ENCODE measurements around the gene GGT7.
"Not testable (repeated sequence)": the region's sequence is repeated elsewhere in the genome, so short reads cannot be mapped to it uniquely, and the experiment has no call there.

The GGT7 gene

DNA sequence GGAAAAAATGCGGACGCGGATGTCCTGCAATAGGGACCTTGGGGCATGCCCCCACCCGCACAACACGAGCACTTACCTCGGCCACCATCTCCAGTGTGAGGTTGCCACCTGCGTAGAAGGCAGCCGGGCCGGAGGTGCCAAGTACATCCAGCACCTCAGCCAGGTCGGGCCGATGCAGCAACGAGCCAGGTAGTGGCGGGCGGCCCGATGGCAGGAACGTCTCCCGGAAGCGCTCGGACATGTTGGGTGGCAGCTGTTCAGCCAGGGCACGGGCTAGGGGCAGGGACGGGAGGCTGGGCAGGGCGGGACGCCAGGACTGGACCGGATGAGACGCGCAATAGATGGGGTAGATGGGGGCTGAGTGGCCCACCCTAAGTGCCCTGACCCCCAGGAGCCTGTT lies 13.3 kb downstream of the GGT7 start:
- no peak for DNase-seq (ENCODE audit: low read depth, low spot score)
- no peak overlapping the region for H3K4me3 ChIP-seq (ENCODE audit: low read length)

DNA sequence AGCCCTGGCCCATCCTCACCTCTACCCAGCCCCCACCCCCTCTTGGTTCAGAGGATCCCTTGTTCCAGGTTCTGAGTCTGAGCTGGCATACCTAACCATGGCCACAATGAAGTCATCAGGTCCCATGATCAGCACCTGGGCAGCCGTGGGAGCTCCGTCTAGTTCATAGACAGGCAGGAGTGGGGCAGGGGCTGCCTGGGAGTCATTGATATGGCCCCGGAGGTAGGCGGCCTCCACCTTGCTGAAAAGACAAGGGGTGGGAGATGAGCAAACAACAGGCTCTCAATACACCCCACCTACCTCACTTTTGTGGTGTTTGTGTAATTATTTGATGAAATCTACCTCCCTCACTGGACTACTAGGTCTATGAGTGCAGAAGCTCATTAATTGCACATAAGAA lies 20.4 kb downstream of the GGT7 start:
- H3K4me3 ChIP-seq (ENCODE audit: low read length) = no peak overlapping the region

DNA sequence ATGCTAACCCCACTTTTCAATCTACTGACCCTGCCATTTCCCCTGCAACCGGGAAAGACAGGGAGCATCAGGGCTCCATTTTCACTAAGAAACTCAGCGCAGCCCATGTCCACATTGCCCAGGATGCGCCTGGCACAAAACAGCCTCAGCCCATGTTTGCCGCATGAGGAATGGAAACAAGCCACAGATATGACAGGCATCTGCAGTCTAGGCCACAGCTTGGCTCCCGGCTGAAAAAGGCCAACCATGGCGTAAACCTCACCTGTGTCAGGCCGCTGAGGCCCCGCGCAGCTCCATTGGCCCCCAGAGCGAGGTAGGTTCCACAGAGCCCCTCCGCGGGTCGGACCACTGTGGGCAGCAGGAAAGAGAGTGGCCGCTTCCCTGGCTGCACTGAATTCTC lies 21.7 kb downstream of the GGT7 start:
- no peak for DNase-seq (ENCODE audit: low read depth, low spot score)
- H3K4me3 ChIP-seq (ENCODE audit: low read length) = no peak overlapping the region

More for the DNA sequence above, 20.4 kb downstream of the GGT7 start:
- no peak for DNase-seq (ENCODE audit: low read depth, low spot score)

DNA sequence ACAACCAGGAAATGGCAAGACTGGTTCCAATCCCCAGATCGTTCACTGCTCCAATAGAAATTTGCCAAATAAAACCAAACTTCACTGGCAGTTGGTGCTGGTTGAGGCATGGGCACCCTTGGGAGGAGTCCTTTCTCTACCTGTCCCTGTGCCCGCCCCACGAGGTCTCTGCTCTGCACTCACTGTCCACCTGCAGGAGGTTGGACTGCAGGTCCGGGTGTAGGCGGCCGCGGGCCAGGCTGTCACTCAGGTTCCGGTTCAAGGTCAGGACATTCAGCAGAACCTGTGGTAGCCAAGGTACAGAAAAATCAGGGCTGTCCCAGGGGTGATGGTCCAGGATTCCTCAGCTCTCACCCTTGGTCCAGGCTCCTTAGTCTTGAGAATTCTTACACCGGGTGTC lies 22.9 kb downstream of the GGT7 start:
- DNase-seq (ENCODE audit: low read depth, low spot score) = no peak
- no peak overlapping the region for H3K4me3 ChIP-seq (ENCODE audit: low read length)

DNA sequence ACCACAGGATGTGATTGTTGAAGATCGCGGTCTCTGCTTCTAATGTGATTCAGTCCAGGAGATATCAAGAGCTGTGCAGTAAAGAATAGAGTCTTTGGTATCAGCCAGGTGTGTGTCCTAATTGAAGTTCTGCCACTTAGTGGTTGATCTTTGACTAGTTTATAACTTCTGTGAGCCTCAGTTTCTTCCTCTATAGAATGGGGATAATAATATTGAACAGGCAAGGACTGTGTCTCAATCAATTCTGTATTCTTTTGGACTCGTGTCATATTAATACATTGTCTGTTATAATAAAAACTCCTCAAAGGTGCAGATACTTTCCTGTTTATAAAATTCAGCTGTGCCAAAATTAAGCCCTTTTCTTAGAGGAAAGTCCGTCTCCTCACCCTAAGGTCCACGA lies 24.1 kb downstream of the GGT7 start:
- H3K4me3 ChIP-seq (ENCODE audit: low read length) = no peak overlapping the region
- peak; percentile 19 for DNase-seq (ENCODE audit: low read depth, low spot score)

DNA sequence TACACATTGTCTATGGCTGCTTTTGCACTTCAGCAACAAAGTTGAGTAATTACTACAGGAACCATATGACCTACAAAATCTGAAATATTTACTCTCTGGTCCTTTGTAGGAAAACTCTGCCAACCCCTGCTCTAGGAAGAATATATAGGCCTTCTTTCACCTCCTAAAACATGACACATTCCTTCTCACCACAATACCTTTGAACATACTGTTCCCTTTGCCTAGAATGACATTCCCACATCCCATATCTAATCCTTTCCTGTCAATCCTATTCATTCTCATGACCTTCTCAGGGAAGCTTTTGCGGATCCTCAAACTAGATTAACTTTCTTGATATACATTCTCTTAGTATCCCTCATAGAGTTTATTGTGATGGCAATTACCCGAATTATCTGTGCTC lies 29.2 kb downstream of the GGT7 start:
- no peak overlapping the region for H3K4me3 ChIP-seq (ENCODE audit: low read length)

DNA sequence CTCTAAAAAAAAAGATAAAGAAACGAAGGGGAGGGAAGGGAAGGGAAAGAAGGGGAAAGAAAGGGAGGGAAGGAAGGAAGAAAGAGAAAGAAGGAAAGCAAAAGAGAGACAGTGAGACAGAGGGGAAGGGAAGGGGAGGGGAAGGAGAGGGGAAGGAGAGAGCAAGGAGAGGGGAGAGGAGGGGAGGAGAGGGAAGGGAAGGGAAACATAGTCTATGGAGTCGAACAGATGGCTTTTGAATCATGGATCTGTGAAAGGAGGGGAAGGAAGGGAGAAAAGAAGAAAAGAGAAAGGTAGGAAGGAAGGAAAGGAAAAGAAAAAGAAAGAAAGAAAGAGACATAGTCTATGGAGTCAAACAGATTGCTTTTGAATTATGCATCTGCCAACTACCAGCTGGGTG lies 30.5 kb downstream of the GGT7 start:
- DNase-seq (ENCODE audit: low read depth, low spot score) = no peak
- H3K4me3 ChIP-seq (ENCODE audit: low read length) = no peak overlapping the region

More for the DNA sequence above, 29.2 kb downstream of the GGT7 start:
- DNase-seq (ENCODE audit: low read depth, low spot score) = no peak

DNA sequence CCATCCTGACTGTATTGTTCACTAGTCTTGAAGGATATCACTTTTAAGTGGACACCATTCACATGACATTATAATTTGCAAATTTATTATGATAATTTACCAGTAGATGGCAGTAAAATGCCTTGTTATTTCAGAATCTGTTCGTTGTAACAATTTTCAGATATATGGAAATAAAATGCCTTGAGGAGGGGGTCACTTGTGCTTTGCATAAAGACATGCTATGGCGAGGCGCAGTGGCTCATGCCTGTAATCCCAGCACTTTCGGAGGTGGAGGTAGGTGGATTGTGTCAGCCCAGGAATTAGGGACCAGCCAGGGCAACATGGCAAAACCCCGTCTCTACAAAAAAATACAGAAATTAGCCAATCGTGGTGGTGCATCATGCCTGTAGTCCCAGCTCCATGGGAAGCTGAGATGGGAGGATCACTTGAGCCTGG lies 38.2 kb downstream of the GGT7 start:
- H3K4me3 ChIP-seq (ENCODE audit: low read length) = no peak overlapping the region
- DNase-seq (ENCODE audit: low read depth, low spot score) = peak; percentile 35

DNA sequence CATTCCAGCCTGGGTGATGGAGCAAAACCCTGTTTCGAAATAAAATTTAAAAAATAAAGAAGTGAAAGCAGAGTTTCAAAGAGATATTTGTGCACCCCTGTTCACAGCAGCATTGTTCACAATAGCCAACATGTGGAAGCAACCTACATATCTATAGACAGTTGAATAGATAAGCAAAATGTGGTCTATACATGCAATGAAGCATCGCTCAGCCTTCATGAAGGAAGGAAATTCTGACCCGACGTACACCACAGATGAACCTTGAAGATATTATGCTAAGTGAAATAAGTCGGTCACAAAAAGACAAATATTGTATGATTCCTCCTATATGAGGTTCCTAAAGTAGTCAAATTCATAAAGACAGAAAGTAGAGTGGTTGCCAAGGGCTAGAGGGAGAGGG lies 40.7 kb downstream of the GGT7 start:
- DNase-seq (ENCODE audit: low read depth, low spot score) = no peak
- H3K4me3 ChIP-seq (ENCODE audit: low read length) = no peak overlapping the region

DNA sequence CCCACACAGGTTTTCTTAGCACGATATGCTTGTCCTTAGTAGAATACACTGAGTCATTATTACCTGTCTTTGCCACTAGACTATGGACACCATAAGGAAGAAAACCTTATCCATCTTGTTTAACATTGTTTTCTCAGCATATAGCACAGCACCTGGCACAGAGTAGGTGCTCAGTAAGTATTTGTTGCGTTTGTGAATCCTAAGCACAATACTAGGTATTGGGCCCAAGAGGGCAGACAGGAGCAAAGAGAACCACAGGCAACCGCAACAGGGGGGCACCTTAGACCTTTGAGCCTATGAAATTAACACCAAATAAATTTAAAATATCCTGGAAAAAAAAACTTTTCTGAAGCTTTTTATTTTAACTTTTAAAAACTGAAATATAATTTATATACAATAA lies 43.5 kb downstream of the GGT7 start:
- no peak overlapping the region for H3K4me3 ChIP-seq (ENCODE audit: low read length)
- DNase-seq (ENCODE audit: low read depth, low spot score) = no peak

DNA sequence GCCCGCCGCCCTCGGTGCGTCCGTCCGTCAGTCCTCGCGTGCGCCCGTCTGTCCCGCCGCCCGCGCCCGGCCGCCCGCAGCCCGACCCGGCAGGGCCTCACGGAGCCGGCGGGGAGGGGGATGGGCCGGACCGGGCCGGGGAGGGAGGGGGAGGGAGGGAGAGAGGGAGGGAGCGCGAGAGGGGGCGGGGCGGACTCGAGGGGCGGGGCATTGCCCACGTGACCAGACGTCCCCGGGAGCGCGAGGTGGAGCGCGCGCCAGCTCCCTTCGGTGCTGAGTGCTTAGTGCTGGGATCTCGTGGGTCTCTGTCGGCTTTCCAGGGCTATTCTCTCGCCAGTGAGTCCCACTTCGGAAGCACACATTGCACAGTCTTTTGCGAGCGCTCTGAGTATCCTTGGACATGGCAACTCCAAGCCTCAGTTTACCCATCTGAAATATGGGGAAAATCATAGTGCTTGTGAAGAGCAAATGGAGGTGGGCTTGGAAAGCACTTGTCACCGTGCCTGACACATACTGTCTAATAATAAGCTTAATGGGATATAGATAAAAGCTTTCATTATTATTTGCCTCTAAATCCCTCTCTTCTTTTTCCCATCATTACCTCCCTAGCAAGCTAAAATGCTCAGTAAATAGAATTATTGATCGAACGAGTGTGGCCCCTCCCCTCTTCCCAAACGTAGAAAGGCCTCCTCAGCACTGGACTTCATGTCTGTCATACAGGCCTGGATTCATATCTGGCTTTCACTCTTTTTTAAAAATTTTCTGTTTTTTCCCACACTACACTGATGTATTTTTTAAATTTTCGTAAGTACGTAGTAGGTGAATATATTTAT lies 46.9 kb downstream of the GGT7 start, which contains the start of gene NCOA6:
Gene NCOA6 (minus strand): TSS at position 122 of the 833 bp plus-strand sequence. CDS start 43,296 bp downstream, outside the sequence.
- H3K4me3 ChIP-seq (ENCODE audit: low read length) = peak within 1 kb of the TSS; percentile 79
- peak; percentile 71 for DNase-seq (ENCODE audit: low read depth, low spot score)

DNA sequence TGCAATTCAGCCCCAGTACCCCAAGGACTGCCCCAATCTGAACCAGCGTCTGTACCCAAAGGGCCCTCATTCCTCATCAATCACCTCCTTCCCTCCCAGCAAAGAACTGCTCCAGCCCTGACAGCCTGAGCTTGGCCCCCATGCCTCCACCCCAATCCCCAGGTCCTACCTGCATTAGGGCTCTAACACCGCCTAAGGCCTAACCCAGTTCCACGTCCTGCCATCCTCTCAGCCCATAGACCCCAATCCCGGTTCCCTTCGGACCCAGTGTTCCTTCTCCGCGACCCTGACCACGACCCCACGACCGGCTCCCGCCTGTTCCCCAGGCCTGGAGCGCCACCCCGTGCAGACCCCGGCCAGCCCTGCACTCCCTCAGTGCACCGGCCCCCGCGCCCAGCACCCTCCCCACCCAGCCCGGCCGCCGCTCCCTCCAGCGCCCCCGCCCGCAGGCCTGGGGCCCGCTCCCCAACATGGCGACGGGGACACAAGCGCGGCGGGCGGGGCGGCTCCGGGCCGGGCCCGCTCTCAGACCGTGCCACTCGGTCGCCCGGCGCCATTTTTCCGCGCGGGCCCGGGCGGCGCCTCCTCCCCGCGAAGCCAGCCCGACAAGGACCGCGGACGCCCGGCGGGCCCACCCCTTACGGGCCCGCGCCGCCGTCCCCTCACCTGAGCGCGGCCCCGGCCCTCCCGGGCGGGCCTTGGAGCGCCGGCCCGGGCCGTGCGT lies 47.7 kb downstream of the GGT7 start:
- peak overlapping the region; percentile 79 for H3K4me3 ChIP-seq (ENCODE audit: low read length)
- peak; percentile 12 for DNase-seq (ENCODE audit: low read depth, low spot score)

DNA sequence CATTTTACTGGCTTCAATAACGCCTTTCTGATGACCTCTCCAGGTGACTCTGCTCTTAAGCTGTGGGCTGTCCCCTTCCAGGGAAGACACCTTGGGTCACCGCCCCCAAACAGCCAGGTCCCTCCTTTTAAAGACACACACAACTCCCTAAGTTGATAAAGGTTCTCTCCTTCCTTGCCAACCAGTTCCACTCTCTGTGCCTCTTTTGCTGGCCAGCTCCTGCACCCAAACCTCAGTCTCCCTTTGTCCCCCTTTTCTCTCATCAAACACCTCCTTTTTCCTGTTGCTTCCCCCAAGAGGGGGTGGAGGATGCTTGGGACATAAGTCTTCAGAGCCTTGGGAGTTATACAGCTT lies 48.2 kb downstream of the GGT7 start:
- H3K4me3 ChIP-seq (ENCODE audit: low read length) = peak overlapping the region; percentile 79
- peak; percentile 70 for DNase-seq (ENCODE audit: low read depth, low spot score)

DNA sequence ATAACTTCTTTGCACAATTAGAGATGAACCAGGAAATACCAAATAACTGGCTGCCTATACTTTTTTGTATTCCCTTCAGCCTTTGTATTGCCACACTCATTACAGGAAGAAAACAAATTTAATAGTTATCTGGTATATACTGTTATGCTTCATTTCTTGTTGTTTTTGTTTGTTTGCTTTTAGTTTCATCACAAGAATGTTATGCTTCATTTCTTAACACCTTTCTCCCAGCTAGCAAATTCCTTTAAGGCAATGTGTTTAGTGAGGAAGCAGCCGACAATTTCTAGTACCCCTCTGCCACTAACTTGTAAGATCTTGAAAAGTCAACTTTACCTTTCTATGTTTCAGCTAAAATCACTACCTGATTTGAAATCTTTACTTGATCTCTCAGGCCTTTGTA lies 48.6 kb downstream of the GGT7 start:
- peak overlapping the region; percentile 79 for H3K4me3 ChIP-seq (ENCODE audit: low read length)
- no peak for DNase-seq (ENCODE audit: low read depth, low spot score)

DNA sequence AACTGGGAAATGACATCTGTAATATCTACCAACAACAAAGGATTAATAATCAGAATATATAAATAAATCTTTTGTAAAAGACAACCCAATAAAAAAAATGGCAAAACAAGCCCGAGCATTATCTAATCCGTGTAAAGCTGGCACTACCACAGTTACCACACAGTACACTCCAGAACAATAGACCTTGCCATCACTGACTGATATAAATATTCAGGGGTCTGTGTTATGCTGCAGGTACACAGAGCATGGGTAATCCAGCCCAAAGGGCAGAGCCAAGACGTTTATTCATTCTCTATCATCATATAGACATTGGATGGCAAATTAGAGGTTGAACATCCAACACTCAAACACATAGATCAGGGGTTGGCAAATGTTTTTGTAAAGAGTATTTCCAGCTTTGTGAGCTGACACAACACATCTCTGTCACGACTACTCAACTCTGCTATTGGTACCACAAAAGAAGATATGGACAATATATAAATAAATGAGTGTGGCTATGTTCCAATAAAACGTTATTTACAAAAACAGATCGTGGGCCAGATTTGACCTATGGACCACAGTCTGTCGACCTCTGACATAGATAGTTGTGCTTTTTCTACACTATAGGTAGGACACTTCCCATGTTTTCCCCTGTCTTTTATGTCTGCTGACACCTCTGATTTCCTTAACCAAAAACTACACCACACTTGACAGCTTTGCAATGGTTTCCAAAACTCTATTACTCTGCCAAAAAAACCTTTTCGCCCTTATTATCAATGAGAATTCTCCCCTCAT lies 51.7 kb downstream of the GGT7 start:
- DNase-seq (ENCODE audit: low read depth, low spot score) = no peak
- H3K4me3 ChIP-seq (ENCODE audit: low read length) = no peak overlapping the region

DNA sequence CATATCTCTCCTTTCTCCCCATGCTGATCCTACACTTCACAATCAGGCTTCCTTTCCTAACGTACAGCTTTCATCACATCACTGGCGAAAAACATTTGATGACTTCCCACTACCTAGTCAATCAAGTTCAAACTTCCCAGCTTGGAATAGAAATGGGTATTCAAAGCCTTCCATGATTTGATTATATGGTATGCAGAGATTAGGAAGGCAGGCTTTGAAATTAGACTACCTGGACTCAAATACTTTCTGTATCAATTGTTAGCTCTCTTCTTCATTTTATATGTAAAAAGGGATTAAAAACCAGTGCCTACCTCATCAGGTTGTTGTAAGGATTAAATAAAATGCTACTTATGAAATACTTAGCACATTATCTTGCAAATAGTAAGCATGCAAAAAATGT lies 54.9 kb downstream of the GGT7 start:
- H3K4me3 ChIP-seq (ENCODE audit: low read length) = no peak overlapping the region
- DNase-seq (ENCODE audit: low read depth, low spot score) = no peak

DNA sequence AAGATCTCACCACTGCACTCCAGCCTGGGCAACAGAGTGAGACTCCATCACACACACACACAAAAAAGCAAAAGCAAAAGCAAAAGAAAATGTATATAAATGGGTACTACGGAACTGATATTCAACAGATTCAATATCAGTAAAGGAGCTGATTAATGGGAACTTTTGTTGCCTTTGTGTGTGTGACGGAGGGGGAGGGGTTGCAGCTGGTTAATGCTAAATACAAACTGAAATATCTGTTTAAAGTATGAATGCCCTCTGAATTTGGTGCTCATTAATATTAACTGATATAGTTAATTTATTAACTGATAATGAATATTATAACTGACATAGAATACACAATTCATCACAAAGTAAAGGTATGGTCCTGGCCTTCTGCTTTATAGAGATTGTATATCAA lies 55.6 kb downstream of the GGT7 start:
- no peak overlapping the region for H3K4me3 ChIP-seq (ENCODE audit: low read length)
- DNase-seq (ENCODE audit: low read depth, low spot score) = no peak

DNA sequence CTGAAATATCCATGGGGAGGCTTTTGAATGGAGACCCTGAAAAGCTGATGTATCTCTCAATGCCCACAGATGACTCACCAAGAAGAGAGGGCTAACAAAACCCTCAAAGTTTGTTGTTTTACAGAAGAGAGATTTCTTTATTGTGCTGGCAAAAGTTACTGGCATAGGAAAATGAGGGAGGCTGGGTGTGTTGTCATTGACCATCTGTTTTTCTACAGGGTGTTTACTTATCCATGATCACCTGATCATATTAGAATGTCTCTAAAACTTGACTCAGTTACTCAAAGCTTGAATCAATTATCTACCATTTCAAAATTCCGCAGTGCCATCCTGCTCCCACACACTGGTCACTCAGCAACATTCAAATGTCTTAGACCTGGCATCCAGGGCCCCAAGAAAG lies 57.0 kb downstream of the GGT7 start:
- no peak for DNase-seq (ENCODE audit: low read depth, low spot score)
- no peak overlapping the region for H3K4me3 ChIP-seq (ENCODE audit: low read length)

DNA sequence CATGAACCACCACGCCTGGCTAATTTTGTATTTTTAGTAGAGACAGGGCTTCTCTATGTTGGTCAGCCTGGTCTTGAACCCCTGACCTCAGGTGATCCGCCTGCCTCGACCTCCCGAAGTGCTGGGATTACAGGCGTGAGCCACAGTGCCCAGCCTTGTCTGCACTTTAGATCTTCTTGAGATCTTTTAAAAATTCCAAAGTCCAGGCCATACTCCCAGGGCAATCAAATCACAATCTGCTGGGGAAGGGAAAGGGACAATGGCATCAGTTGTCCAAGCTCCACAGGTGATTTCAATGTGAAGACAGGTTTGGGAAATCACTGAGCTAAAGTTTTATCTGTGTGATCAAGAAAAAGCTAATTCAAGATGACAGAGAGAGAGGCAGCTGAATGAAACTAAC lies 64.1 kb downstream of the GGT7 start:
- no peak for DNase-seq (ENCODE audit: low read depth, low spot score)
- no peak overlapping the region for H3K4me3 ChIP-seq (ENCODE audit: low read length)

DNA sequence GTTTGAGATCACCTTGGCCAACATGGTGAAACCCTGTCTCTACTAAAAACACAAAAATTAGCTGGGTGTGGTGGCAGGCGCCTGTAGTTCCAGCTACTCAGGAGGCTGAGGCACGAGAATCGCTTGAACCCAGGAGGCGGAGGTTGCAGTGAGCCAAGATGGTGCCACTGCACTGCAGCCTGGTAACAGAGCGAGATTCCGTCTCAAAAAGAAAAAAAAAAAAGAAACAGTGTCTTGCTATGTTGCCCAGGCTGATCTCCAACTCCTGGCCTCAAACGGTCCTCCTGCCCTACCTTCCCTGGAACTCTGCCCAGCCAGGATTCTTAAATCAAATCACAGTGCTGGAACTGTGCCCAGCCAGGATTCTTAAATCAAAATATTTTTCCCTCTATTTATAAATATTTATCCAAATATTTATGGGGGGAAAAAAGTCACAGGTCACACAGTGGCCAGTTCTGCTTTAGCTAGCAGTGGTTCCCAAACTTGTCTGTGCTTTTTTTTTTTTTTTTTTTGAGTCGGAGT lies 64.7 kb downstream of the GGT7 start:
- H3K4me3 ChIP-seq (ENCODE audit: low read length); DNase-seq (ENCODE audit: low read depth, low spot score): not testable (repeated sequence)

All from Jurkat, Clone E6-1 (cell line).